Ectodermal cell (in vitro differentiated cells): ENCODE measurements around the gene HBD.

ENCODE experiments used
- H3K27ac ChIP-seq: 2 replicates; pipeline ENCODE4 v1.7.0; 2013; ENCODE audit warnings: mild to moderate bottlenecking, low read depth, low read length; ENCODE audit not compliant: insufficient read depth, poor library complexity, severe bottlenecking
- H3K27me3 ChIP-seq: 2 replicates; pipeline ENCODE4 v1.7.0; 2013; ENCODE audit warnings: mild to moderate bottlenecking, low read length; ENCODE audit not compliant: insufficient read depth, control insufficient read depth, poor library complexity, severe bottlenecking
- H3K36me3 ChIP-seq: one replicate; pipeline ENCODE4 v1.7.0; 2013; ENCODE audit warnings: low read length; ENCODE audit not compliant: control insufficient read depth, insufficient read depth
- H3K4me1 ChIP-seq: one replicate; pipeline ENCODE4 v1.7.0; 2013; ENCODE audit warnings: low read length; ENCODE audit not compliant: control insufficient read depth, insufficient read depth
- H3K4me3 ChIP-seq: 2 replicates; pipeline ENCODE4 v1.7.0; 2013; ENCODE audit warnings: low read depth, low read length, control low read depth; ENCODE audit not compliant: insufficient read depth
- H3K9me3 ChIP-seq: 2 replicates; pipeline ENCODE4 v1.7.0; 2013; ENCODE audit warnings: mild to moderate bottlenecking, low read length, moderate library complexity; ENCODE audit not compliant: control insufficient read depth
- WGBS, 2 experiments: methylation state at CpG; one replicate each; pipeline ENCODE4 v1.1.7; 2013; ENCODE audit warnings: missing lambda C conversion rate in 2 of 2; 5-methylcytosine and 5-hydroxymethylcytosine counted together

The HBD gene

GRCh38 chr11:5197536-5197935 lies 36.7 kb downstream of the HBD start:
- WGBS, 2 experiments: 86 to 92% methylated on average over 3 of the region's 3 CpGs
- Histone ChIP-seq H3K36me3 (no peaks in the 10 kb centered on the region), H3K27ac (no peak overlapping the region), H3K4me1 (no peaks in the 10 kb centered on the region), H3K9me3 (no peaks in the 10 kb centered on the region), H3K27me3 (no peaks in the 10 kb centered on the region), H3K4me3 (no peak overlapping the region)

GRCh38 chr11:5196731-5197130 lies 37.6 kb downstream of the HBD start:
- WGBS, 2 experiments: 56 to 59% methylated on average over 3 of the region's 3 CpGs
- Histone ChIP-seq H3K9me3 (no peaks in the 10 kb centered on the region), H3K27ac (no peak overlapping the region)

GRCh38 chr11:5196067-5196466 lies 38.2 kb downstream of the HBD start:
- H3K36me3 ChIP-seq: no peaks in the 10 kb centered on the region
- WGBS, 2 experiments: 75 to 80% methylated on average over 5 of the region's 5 CpGs
- H3K27me3 ChIP-seq: no peaks in the 10 kb centered on the region
- no peak overlapping the region for H3K27ac ChIP-seq
- H3K9me3 ChIP-seq: no peaks in the 10 kb centered on the region
- no peaks in the 10 kb centered on the region for H3K4me1 ChIP-seq
- H3K4me3 ChIP-seq: no peak overlapping the region

More at GRCh38 chr11:5196731-5197130, 37.6 kb downstream of the HBD start:
- Histone ChIP-seq H3K27me3 (no peaks in the 10 kb centered on the region), H3K4me1 (no peaks in the 10 kb centered on the region), H3K4me3 (no peak overlapping the region), H3K36me3 (no peaks in the 10 kb centered on the region)

- H3K4me1 ChIP-seq: no peaks in the 10 kb centered on the region
- H3K4me3 ChIP-seq: no peak overlapping the region
- H3K36me3 ChIP-seq: no peaks in the 10 kb centered on the region
- H3K27me3 ChIP-seq: no peaks in the 10 kb centered on the region
- 47 to 50% methylated on average over 1 of the region's 1 CpG for WGBS, 2 experiments
- H3K27ac ChIP-seq: no peak overlapping the region
- H3K9me3 ChIP-seq: no peaks in the 10 kb centered on the region
These were observed 41.5 kb downstream of the HBD start for GRCh38 chr11:5192738-5193137.

- Histone ChIP-seq H3K27ac (no peak overlapping the region), H3K4me1 (no peaks in the 10 kb centered on the region), H3K9me3 (no peaks in the 10 kb centered on the region), H3K4me3 (no peak overlapping the region), H3K27me3 (no peaks in the 10 kb centered on the region), H3K36me3 (no peaks in the 10 kb centered on the region)
- WGBS, 2 experiments: 96 to 98% methylated on average over 1 to 2 of the region's 2 CpGs
These were observed 46.1 kb downstream of the HBD start for GRCh38 chr11:5188201-5188600.
